HepG2 (cell line): ENCODE results near the gene DFFA. TPM values are rescaled to one million over a fixed set of nuclear protein-coding genes. Genes with fewer than 3 reads are reported as not detected.
A peak's percentile ranks its signal among the peaks of the same experiment; 100 is the strongest.

Experiments
- CBX5 ChIP-seq: sonication (generic); formaldehyde crosslinking; IDR thresholded peaks from 2 replicates; pipeline ENCODE4 v1.4.0; 2020; ENCODE audit warnings: missing genetic modification reagents, borderline replicate concordance
- DNMT1 ChIP-seq: sonication (generic); formaldehyde crosslinking; IDR thresholded peaks from 2 replicates; pipeline ENCODE4 v1.5.1; 2020; ENCODE audit warnings: mild to moderate bottlenecking, missing genetic modification reagents
- KAT7 ChIP-seq: IDR thresholded peaks from 2 replicates; pipeline ENCODE4 v1.6.1; 2018; ENCODE audit warnings: borderline replicate concordance, missing compliant biosample characterization
- KDM3A ChIP-seq: IDR thresholded peaks from 2 replicates; pipeline ENCODE4 v1.6.1; 2018; ENCODE audit warnings: low read depth, missing compliant biosample characterization
- KMT2A ChIP-seq: sonication (generic); formaldehyde crosslinking; IDR thresholded peaks from 2 replicates; pipeline ENCODE4 v1.4.0; 2020; ENCODE audit warnings: missing genetic modification reagents
- LRRFIP1 ChIP-seq: sonication (generic); formaldehyde crosslinking; conservative IDR thresholded peaks from 2 replicates; pipeline ENCODE4 v1.4.0; 2020; ENCODE audit warnings: missing genetic modification reagents
- MAF1 ChIP-seq: sonication (generic); formaldehyde crosslinking; IDR thresholded peaks from 2 replicates; pipeline ENCODE4 v1.5.0; 2020; ENCODE audit warnings: missing genetic modification reagents, borderline replicate concordance
- MAZ ChIP-seq, 2 experiments: sonication (generic) in 1 of 2; formaldehyde crosslinking in 1 of 2; IDR thresholded peaks; 2 replicates each; pipeline versions ENCODE4 v1.5.0 to v1.6.1; 2012 to 2020; ENCODE audit warnings: low read depth in 2 of 2, mild to moderate bottlenecking in 2 of 2, borderline replicate concordance in 1 of 2, improper control_type of control experiment in 1 of 2, low read length in 1 of 2, missing genetic modification reagents in 1 of 2, moderate library complexity in 1 of 2
- NBN ChIP-seq: fragments of 450-650 bp; conservative IDR thresholded peaks from 2 replicates; pipeline ENCODE4 v1.6.1; 2017
- PHF20 ChIP-seq: sonication (generic); formaldehyde crosslinking; IDR thresholded peaks from 2 replicates; pipeline ENCODE4 v1.5.0; 2020; ENCODE audit warnings: mild to moderate bottlenecking, missing genetic modification reagents
- SETDB1 ChIP-seq: sonication (generic); formaldehyde crosslinking; IDR thresholded peaks from 2 replicates; pipeline ENCODE4 v1.5.1; 2020; ENCODE audit warnings: missing genetic modification reagents, mild to moderate bottlenecking, borderline replicate concordance
- SPEN ChIP-seq: sonication (generic); formaldehyde crosslinking; IDR thresholded peaks from 2 replicates; pipeline ENCODE4 v1.5.1; 2020; ENCODE audit warnings: low read depth, mild to moderate bottlenecking, missing genetic modification reagents
- SSRP1 ChIP-seq: IDR thresholded peaks from 2 replicates; pipeline ENCODE4 v1.6.1; 2016; ENCODE audit warnings: control low read depth
- TBX2 ChIP-seq: sonication (generic); formaldehyde crosslinking; IDR thresholded peaks from 2 replicates; pipeline ENCODE4 v1.5.0; 2020; ENCODE audit warnings: missing genetic modification reagents, mild to moderate bottlenecking, borderline replicate concordance
- TCF7L2 ChIP-seq: IDR thresholded peaks from 2 replicates; pipeline ENCODE4 v1.6.1; 2011; ENCODE audit warnings: mild to moderate bottlenecking, low read depth, low read length, moderate library complexity
- TFE3 ChIP-seq: IDR thresholded peaks from 2 replicates; pipeline ENCODE4 v1.6.1; 2016
- ZFP36 ChIP-seq: fragments of 150-350 bp; IDR thresholded peaks from 2 replicates; pipeline ENCODE4 v1.6.1; 2018; ENCODE audit warnings: borderline replicate concordance, low read length, low read depth; ENCODE audit not compliant: partially characterized antibody
- ZNF263 ChIP-seq: sonication (generic); formaldehyde crosslinking; IDR thresholded peaks from 2 replicates; pipeline ENCODE4 v1.4.0; 2020; ENCODE audit warnings: missing genetic modification reagents
- ZNF619 ChIP-seq: sonication (generic); formaldehyde crosslinking; IDR thresholded peaks from 2 replicates; pipeline ENCODE4 v1.4.0; 2020; ENCODE audit warnings: mild to moderate bottlenecking, missing genetic modification reagents
- ZNF776 ChIP-seq: sonication (generic); formaldehyde crosslinking; IDR thresholded peaks from 2 replicates; pipeline ENCODE4 v1.4.0; 2020; ENCODE audit warnings: mild to moderate bottlenecking, missing genetic modification reagents
- ZNF792 ChIP-seq: IDR thresholded peaks from 2 replicates; pipeline ENCODE4 v1.6.1; 2016
- polyA plus RNA-seq, 8 experiments: library from polyadenylated mRNA; depleted of rRNA in 3 of 8; stranded (reverse) in 7 of 8; unstranded in 1 of 8; fragments of >200 nt; fragmentation: Illumina TruSeq in 4 of 8; extraction: Trizol in 4 of 8; gene quantifications; 2 replicates each; pipeline versions ENCODE4 v1.2.1 to v1.2.3, GENCODE V29; 2011 to 2016; ENCODE audit warnings: low read depth in 4 of 8, missing spikeins in 1 of 8, mixed read lengths in 1 of 8; ENCODE audit not compliant: insufficient read depth in 1 of 8
- total RNA-seq, 5 experiments: library from RNA; depleted of rRNA; stranded (reverse); fragments of >200 nt; fragmentation: Illumina TruSeq; extraction: Trizol; gene quantifications; 2 replicates each; pipeline ENCODE4 v1.2.3, GENCODE V29; 2016; ENCODE audit warnings: low read depth in 1 of 5
- TF ChIP-seq, protein P1 (sequence below): fragments of 450-650 bp; IDR thresholded peaks from 2 replicates; pipeline ENCODE4 v1.6.1; 2017
- TF ChIP-seq, protein P2 (sequence below): sonication (generic); formaldehyde crosslinking; IDR thresholded peaks from 2 replicates; pipeline ENCODE4 v1.8.0; 2022; ENCODE audit warnings: missing genetic modification reagents, mild to moderate bottlenecking, borderline replicate concordance

DFFA gene
- total and polyA plus RNA-seq, 2 of the 13 experiments (the other 11 are each of a cell fraction or from before 2014, with no cell fraction given) = 16.5 to 33.9 TPM

GRCh38 chr1:10472220-10473144, at the start of gene DFFA (continued):
- TF ChIP-seq MAZ (IDR thresholded peaks at IDR 0.05; ENCODE audit: borderline replicate concordance, low read depth, low read length) = peak; percentile 88
- peak; percentile 70 for TF ChIP-seq MAZ (CRISPR knock-in tag; IDR thresholded peaks at IDR 0.05; ENCODE audit: low read depth)
- no peak for TF ChIP-seq LRRFIP1 (CRISPR knock-in tag)
- TF ChIP-seq KAT7 (CRISPR knock-in tag) = peak; percentile 65; the same call in 1 of the 2 replicates
- 0 out of 2 replicates have a peak, but pooled peaks have one; percentile 41 for TF ChIP-seq MAF1 (CRISPR knock-in tag)
- no peak for TF ChIP-seq SSRP1 (CRISPR knock-in tag)
- no peak for TF ChIP-seq ZNF263 (CRISPR knock-in tag)
- TF ChIP-seq TBX2 (CRISPR knock-in tag) = peak; percentile 80; the same call in 1 of the 2 replicates
- TF ChIP-seq CBX5 = peak; percentile 82; the same call in 1 of the 2 replicates
- no peak for TF ChIP-seq TCF7L2
- no peak for TF ChIP-seq SETDB1 (CRISPR knock-in tag)
- TF ChIP-seq PHF20 (CRISPR knock-in tag) = peak; percentile 84
- TF ChIP-seq DNMT1 (CRISPR knock-in tag) = 0 out of 2 replicates have a peak, but pooled peaks have one; percentile 32
- no peak for TF ChIP-seq NBN
- TF ChIP-seq ZFP36 = no peak
- TF ChIP-seq SPEN (CRISPR knock-in tag) = peak; percentile 93
- TF ChIP-seq KMT2A (CRISPR knock-in tag) = peak; percentile 86
- TF ChIP-seq ZNF792 (CRISPR knock-in tag) = peak; percentile 68; the same call in 1 of the 2 replicates
- TF ChIP-seq, protein P1, sequence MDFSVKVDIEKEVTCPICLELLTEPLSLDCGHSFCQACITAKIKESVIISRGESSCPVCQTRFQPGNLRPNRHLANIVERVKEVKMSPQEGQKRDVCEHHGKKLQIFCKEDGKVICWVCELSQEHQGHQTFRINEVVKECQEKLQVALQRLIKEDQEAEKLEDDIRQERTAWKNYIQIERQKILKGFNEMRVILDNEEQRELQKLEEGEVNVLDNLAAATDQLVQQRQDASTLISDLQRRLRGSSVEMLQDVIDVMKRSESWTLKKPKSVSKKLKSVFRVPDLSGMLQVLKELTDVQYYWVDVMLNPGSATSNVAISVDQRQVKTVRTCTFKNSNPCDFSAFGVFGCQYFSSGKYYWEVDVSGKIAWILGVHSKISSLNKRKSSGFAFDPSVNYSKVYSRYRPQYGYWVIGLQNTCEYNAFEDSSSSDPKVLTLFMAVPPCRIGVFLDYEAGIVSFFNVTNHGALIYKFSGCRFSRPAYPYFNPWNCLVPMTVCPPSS = no peak
- TF ChIP-seq, protein P2, sequence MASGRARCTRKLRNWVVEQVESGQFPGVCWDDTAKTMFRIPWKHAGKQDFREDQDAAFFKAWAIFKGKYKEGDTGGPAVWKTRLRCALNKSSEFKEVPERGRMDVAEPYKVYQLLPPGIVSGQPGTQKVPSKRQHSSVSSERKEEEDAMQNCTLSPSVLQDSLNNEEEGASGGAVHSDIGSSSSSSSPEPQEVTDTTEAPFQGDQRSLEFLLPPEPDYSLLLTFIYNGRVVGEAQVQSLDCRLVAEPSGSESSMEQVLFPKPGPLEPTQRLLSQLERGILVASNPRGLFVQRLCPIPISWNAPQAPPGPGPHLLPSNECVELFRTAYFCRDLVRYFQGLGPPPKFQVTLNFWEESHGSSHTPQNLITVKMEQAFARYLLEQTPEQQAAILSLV (CRISPR knock-in tag) = peak; percentile 89
- peak; percentile 75; the same call in 1 of the 2 replicates for TF ChIP-seq KDM3A
- peak; percentile 50; the same call in 1 of the 2 replicates for TF ChIP-seq ZNF776
- peak; percentile 99 for TF ChIP-seq TFE3
- peak; percentile 98 for TF ChIP-seq ZNF619
